Measurements from ENCODE around the gene NKAP. TPM values are rescaled to one million over a fixed set of nuclear protein-coding genes. Genes with fewer than 3 reads are reported as not detected.
"Not testable (repeated sequence)": the region's sequence is repeated elsewhere in the genome, so short reads cannot be mapped to it uniquely, and the experiment has no call there.

The NKAP gene
- polyA plus RNA-seq, 3 donors, result 2.3 to 5.5 (median 3.5) TPM

DNA sequence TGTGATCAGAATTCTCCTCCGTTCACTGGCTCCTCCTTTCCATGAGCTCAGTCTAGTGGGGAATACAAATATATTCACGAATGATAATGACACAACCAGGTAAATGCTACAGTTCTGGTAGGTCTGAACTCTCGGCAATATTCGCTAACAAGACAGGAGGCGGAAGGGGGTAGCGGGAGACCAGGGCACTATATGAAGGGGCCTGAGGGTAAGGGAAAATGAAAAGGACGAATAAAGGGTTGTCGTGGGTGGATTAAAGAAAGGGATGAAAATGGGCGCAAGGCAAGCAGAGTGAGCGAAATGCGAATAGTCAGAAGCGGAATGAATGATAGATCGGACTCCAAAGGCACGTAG lies 743 bp downstream of the NKAP start:
- 0 to 30% (median 0%) methylated on average over 13 to 14 of the region's 14 CpGs for WGBS, 3 donors
- H3K27ac ChIP-seq (ENCODE audit: low read depth, low read length), result no peak overlapping the region

DNA sequence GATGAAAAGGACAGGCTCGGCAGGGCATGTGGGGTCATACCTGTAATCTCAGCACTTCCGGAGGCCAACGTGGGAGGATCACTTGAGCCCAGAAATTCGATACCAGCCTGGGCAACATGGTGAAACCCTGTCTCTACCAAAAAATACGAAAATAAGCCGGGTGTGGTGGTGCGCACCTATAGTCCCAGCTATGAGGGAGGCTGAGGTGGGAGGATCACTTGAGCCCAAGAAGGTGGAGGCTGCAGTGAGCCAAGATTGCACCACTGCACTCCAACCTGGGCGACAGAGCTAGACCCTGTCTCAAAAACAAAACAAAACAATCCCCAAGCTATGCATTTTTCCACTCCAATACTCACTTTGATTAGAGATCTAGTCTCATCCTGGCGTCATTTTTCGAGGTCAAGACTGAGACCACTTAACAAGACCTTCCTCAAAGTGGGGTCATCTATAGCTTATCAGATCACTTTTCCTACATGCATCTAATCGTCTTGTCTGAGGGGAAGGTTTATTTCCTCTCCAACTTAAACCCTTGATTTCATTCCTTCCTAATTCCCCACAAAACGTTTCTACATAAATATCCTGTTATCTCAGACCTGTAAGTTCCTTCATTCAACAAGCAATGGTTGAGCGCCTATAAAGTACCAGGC lies 1.3 kb downstream of the NKAP start:
- H3K27ac ChIP-seq (ENCODE audit: low read depth, low read length), result no peak overlapping the region
- 38 to 62% (median 59%) methylated on average over 13 of the region's 13 CpGs for WGBS, 3 donors

DNA sequence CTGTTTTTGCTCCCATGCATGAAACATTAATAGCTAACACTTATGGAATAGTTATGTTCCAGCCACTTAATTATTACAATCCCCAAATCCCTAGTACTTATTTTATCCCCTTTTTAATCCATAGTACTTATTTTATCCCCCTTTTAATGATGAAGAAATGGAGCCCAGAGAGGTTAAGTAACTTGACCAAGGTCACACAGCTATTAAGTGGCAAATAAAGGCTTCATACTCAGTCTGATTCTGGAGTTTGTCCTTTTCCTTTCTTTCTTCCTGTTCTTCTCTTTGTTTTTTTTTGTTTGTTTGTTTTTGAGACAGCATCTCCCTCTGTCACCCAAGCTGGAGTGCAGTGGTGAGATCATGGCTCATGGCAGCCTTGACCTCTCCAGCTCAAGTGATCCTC lies 2.2 kb downstream of the NKAP start:
- H3K27ac ChIP-seq (ENCODE audit: low read depth, low read length), result no peak overlapping the region

DNA sequence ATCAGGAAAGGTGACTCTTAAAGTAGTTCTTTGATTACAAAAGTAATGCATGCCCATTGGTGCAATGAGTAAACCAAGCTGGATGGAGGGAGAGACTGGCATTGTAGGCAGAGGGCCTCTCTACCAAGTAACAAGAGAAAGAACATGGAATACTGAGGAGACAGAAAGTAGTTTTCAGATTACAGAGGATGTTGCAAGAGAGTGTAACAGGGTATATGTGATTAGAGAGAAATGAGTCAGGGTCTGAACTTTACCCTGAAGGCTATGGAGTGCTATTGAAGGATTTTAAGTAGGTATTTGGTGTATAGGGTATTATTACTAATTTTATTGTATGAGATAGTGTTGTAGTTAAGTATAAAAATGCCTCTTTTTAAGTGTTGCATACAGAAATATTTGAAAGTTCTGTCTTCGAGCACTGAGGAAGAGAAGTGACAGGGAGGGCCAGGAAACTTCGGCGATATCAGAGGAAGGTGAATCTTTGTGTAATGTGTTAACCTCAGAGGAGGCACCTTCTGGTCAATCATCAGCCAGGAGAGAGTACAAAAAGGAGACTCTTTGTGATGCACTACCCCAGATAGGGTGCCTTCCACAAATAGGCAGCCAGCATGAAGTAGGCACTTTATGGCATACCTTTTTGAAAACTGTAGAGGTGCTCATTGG lies 8.2 kb downstream of the NKAP start:
- 89 to 95% (median 90%) methylated on average over 3 of the region's 3 CpGs for WGBS, 3 donors
- no peak overlapping the region for H3K27ac ChIP-seq (ENCODE audit: low read depth, low read length)

DNA sequence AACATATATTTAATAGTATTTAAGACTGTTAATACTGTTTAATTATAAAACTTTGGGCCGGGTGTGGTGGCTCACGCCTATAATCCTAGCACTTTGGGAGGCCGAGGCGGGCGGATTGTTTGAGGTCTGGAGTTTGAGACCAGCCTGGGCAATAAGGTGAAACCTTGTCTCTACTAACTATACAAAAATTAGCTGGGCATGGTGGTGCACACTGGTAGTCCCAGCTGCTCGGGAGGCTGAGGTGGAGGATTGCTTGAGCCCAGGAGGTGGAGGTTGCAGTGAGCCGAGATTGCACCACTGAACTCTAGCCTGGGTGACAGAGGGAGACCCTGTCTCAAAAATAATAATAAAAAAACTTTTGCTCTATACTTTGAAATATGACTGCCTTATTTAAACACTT lies 21.2 kb downstream of the NKAP start:
- WGBS, 3 donors, result 96 to 100% (median 97%) methylated on average over 7 of the region's 7 CpGs
- not testable (repeated sequence) for H3K27ac ChIP-seq (ENCODE audit: low read depth, low read length)

DNA sequence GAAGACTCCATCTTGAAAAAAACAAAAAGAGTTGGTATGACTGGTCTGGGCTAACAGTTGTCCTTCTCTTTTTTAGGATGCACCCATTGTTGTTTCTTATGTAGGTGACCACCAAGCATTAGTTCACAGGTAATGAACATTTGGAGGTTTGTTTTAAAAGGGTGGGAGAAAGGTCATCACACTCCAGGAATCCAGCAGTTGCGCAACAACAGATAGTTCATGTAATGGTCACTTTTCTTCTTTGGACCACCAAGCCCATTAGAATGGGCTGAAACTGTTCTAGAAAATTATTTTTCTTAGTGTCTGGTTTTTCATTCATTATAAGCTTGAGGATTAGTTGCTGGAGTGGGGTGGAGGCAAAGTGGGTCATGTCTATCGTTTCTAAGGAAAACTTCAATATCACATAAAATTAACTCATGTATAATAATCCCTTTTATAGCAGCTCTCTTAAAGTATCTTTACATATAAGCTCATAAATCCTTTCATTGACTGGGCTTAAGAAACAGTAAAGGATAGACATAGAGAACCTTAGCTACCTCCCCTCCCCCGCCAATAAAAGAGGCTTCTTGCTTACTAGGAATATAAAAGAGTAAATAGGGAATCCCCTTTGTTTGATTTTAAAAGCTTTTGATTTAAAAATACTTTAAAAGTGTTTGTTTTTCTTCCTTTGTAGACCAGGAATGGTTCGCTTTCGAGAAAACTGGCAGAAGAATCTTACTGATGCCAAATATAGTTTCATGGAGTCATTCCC lies 23.5 kb downstream of the NKAP start:
- WGBS, 3 donors, result 80 to 94% (median 94%) methylated on average over 5 of the region's 5 CpGs
- no peak overlapping the region for H3K27ac ChIP-seq (ENCODE audit: low read depth, low read length)

DNA sequence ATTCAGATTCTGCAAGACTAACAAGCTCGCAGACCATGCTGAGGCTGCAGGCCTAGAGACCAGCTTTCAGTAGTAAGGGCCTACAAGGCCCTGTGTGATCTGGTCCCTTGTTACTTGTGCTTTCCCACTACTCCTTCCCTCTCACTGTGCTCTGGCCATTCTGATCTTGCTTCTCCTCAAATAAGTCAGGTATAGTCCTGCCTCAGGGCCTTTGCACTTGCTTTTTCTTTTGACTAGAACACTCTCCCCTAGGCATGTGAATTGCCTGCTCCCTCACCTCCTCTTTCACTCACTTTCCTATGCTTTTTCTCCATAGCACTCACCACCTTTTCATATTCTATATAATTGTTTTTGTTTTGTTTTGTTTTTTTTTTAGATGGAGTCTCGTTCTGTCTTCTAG lies 25.7 kb downstream of the NKAP start:
- 73 to 100% (median 94%) methylated on average over 2 of the region's 2 CpGs for WGBS, 3 donors
- no peak overlapping the region for H3K27ac ChIP-seq (ENCODE audit: low read depth, low read length)

DNA sequence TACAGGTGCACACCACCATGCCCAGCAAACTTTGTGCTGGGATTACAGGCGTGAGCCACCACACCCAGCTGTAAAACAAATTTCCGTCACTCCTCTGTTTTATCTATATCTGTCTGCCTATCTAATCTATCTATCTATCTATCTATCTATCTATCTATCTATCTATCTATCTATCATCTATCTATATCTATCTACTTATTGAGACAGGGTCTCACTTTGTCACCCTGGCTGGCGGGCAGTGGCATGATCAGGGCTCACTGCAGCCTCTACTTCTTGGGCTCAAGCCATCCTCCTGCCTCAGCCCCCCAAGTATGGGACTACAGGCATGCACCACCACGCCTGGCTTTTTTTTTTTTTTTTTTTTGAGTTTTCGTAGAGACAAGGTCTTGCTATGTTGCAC lies 27.2 kb downstream of the NKAP start:
- H3K27ac ChIP-seq (ENCODE audit: low read depth, low read length), result no peak overlapping the region
- whole genome bisulfite sequencing, 3 donors, result 84 to 93% (median 88%) methylated on average over 4 to 5 of the region's 5 CpGs

DNA sequence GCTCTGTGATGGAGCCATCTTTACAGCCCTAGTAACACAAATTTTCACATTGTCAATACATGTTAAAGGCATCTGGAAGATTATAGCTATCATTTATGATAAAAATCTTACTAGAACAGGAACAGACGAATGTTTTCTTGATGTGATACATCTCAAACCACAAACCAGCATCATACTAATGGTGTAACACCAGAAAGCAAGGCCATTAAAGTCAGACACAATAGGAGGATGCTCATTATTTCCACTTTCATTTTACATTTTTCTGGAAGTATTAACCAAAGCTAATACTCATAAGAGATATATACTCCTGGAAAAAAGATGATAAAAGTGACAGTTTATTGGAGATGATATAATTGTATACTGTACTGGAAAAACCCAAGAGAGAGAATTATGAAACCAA lies 42.6 kb downstream of the NKAP start:
- H3K27ac ChIP-seq (ENCODE audit: low read depth, low read length), result no peak overlapping the region
- 50 to 82% (median 54%) methylated on average over 1 of the region's 1 CpG for WGBS, 3 donors

DNA sequence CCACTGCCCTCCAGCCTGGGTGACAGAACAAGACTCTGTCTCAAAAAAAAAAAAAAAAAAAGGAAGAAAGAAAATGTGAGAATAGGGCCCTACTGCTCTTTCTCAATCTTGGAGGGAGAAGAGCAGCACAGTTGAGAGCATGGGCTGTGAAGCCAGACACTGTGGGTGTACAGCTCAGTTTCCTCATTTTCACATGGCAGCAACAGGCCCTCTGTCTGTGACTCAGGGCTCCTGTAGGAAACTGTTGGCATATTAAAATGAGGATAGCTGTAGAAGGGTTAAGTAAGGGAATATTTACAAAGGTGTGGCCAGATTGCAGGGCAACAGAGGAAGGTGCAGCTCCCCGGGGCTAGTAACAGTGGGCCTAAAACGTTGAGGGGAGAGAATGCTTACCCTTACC lies 44.4 kb downstream of the NKAP start:
- H3K27ac ChIP-seq (ENCODE audit: low read depth, low read length), result no peak overlapping the region
- 20 to 24% (median 22%) methylated on average over 2 of the region's 2 CpGs for WGBS, 3 donors

DNA sequence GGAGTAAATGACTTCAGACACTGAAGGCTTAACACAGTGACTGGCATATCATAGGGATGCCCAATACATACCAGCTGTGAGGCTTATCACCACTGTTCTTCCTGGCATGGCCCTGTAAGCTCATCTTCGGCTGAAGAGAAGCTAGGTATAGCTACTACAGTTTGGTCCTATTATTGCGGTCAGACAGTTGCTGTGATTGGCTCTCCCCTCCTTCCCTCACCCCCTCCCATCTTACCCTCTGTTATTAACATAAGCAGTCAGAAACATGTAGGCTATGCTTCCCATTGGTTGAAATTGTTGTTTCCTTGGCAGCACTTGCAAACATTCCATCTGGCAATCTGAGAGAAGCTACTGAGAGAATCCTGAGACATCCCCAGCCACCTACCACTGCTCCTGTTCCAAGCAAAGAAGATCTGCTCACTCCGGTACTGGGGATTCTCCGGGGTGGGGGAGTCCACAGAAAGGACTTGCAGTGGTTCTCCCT lies 47.7 kb downstream of the NKAP start, which contains the start of gene AKAP14:
AKAP14 (plus strand) TSS at position 51 of the 484 bp plus-strand sequence. CDS start 7,331 bp downstream, outside the sequence.
- no peak within 1 kb of the TSS for H3K27ac ChIP-seq (ENCODE audit: low read depth, low read length)
- 43 to 69% (median 61%) methylated on average over 4 of the region's 4 CpGs for WGBS, 3 donors

DNA sequence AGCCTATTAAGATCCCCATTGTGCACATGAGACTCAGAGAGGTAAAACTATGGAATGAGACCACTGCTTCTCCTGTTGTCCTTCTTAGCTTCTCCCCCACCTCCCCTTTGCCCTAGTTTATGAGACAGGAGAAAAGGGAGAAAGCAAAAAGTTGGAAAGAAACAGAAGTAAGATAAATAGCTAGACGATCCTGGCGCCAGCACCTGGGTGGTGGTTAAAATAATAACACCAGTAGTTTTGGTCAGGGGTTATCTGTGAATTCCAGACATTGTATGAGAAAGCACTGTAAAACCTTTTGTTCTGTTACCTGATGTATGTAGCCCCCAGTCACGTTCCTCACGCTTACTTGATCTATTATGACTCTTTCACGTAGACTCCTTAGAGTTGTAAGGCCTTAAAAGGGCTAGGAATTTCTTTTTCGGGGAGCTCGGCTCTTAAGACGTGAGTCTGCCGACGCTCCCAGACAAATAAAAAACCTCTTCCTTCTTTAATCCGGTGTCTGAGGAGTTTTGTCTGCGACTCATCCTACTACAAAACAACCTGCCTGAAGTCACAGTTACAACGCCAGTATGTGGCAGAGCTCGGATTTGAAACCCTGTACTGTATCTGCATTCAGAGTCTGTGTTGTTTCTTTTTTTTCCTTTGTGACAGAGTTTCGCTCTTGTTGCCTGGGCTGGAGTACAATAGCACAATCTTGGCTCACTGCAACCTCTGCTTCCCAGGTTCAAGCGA lies 51.4 kb downstream of the NKAP start:
- WGBS, 3 donors, result 65 to 74% (median 70%) methylated on average over 16 of the region's 16 CpGs
- not testable (repeated sequence) for H3K27ac ChIP-seq (ENCODE audit: low read depth, low read length)

DNA sequence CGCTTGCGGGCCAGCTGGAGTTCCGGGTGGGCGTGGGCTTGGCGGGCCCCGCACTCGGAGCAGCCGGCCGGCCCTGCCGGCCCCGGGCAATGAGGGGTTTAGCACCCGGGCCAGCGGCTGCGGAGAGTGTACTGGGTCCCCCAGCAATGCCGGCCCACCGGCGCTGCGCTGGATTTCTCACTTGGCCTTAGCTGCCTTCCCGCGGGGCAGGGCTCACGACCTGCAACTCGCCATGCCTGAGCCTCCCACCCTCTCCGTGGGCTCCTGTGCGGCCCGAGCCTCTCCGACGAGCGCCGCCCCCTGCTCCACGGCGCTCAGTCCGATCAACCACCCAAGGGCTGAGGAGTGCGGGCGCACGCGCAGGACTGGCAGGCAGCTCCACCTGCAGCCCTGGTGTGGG lies 52.9 kb downstream of the NKAP start:
- H3K27ac ChIP-seq (ENCODE audit: low read depth, low read length), result not testable (repeated sequence)
- 76 to 96% (median 84%) methylated on average over 15 to 33 of the region's 36 CpGs for WGBS, 3 donors

DNA sequence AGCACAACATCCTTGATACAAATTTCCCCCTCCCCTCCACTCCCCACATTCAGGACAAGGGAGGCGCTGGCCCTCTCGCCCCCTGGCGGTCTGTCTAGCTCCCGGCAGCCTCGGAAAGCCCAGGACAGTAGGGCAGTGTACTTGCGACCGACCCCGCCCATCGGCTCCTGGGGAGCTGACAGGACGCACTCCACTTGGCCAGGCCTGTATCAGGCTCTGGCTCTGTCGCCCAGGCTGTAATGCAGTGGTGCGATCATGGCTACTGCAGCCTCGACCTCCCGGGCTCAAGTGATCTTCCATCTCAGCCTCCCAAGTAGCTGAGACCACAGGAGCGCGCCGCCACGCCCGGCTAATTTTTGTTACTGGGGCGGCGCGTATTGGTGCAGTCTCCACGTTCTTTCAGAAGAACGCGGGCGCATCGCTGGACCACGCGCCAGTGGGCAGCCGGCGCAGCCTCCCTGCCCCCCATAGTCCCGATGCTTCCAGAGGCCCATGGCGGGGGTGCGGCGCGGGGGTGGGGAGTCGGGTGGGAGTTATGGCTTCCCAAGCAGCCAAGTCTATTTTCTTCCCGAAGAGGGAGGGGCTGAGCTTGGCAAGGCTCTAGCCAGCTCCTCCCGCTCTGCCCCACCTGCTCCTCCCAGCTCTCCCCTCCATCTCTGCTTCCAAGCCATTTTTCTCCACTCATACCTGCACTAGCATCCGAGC lies 55.7 kb downstream of the NKAP start:
- H3K27ac ChIP-seq (ENCODE audit: low read depth, low read length), result no peak overlapping the region
- 4 to 29% (median 9%) methylated on average over 33 to 40 of the region's 40 CpGs for WGBS, 3 donors

DNA sequence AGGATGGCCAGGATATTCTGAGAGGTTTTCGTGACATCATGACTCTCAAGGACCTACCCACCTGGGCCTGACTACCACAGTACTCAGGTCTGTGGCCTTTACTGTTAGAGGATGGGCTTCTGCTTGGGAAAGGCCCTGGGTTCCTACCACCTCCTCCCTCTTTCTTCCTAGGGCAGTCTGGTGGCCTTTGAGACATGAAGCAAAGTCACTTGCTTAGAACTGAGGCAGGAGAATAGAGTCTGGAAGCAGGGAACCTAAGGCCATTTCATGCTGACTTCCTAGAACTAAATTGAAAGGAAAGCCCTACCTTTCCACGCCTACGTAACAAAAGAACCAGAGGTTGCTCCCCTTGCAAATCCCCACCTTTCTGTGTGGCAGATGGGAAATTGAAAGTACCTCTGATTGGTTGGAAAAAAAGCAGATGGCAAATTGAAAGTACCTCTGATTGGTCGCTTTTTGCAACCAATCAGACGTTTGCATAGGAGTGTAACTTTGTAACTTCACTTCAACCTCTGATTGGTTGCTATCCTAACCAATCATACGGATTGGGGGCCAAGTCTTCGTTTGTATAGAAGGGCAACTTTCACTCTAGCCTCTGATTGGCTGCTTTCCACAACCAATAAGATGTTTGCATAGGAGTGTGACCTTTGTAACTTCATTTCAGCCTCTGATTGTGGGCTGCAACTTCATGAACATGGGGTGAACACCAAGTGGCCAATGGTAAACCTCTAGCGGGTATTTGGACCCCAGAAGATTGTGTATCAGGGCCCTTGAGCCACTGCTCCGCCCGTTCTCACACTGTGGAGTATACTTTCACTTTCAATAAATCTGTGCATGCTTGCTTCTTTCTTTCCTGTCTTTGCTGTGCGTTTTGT lies 57.8 kb downstream of the NKAP start:
- no peak overlapping the region for H3K27ac ChIP-seq (ENCODE audit: low read depth, low read length)
- 69 to 79% (median 78%) methylated on average over 11 of the region's 11 CpGs for whole genome bisulfite sequencing, 3 donors

DNA sequence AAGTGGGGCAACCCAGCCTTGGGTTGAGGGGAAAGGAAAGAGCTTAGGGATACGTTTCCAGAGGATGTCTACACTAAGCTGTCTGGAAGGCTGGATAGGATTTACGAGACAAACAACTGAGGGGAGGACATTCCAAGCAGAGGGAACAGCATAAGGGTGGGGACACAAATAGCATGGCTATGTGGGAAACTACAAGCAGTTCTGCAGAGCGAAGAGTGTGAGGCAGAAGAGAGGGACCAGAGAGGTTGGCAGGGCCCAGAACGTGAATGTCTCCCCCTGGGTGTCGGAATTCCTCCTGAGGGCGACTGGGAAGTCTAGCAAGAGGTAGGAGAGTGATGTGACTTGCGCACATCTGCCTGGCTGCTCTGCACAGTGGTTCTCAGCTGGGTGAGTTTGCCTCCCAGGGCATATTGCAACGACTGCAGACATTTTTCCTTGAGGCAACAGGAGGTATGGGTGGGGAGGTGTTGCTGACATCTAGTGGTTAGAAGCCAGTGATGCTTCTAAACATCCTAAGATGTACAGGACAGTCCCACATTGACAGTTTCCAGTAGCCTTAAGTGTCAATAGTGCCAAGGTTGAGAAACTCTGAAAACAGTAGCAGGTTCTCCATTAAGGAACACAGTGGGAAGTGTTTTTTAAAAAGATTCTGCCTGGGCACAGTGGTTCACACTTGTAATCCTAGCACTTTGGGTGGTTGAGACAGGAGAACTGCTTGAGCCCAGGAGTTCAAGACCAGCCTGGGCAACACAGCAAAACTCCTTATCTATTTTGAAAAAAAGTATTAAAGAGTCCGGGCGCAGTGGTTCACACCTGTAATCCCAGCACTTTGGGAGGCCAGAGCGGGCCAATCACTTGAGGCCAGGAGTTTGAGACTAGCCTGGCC lies 62.8 kb downstream of the NKAP start:
- 58 to 65% (median 59%) methylated on average over 11 of the region's 11 CpGs for WGBS, 3 donors
- no peak overlapping the region for H3K27ac ChIP-seq (ENCODE audit: low read depth, low read length)

DNA sequence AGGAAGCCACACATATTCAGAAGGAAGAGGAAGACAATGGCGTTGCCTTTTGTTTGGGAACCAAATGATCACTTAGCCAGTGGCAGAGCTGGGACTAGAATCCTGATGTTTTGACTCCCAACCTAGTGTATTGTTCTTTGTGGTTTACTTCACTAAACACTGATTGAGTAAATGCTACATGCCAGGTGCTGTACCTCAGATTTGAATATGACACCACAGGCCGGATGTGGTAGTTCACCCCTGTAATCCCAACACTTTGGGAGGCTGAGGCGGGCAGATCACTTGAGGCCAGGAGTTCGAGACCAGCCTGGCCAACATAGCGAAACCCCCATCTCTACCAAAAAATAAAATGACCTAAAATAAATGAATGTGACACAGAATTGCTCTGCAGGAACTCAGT lies 63.5 kb downstream of the NKAP start:
- 78 to 87% (median 78%) methylated on average over 5 of the region's 5 CpGs for WGBS, 3 donors
- no peak overlapping the region for H3K27ac ChIP-seq (ENCODE audit: low read depth, low read length)
